ENCODE data around the gene MUC12.

GRCh38 chr7:101068401-101068800 lies 99.0 kb downstream of the MUC12 start:
- TF ChIP-seq CTCF (conservative IDR thresholded peaks at IDR 0.05): no peak
- TF ChIP-seq ZFX (IDR thresholded peaks at IDR 0.05): no peak
